ENCODE results near the gene MAP3K4. TPM values are rescaled to one million over a fixed set of nuclear protein-coding genes. Genes with fewer than 3 reads are reported as not detected.

MAP3K4 gene
- total RNA-seq, 1 experiment from 2014 or later, result 24.5 TPM

DNA sequence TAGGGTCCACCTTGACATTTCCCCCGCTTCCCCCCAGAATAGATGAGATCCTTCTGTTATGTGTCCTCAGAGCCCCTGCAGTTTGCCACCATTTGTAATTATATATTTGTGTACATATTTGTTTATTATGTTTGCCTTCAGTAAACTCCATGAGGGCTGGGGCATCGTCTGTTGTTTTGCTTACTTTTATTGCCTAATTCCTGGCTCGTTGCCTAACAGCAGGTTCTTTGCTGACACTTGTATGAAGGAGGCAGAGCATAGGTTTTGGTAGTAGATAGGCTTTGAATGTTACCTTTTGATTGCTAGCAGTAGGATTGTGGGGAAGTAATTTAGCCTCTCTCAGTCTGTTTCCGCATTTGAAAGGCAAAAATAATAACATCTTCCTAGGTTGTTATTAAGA lies 9.9 kb downstream of the MAP3K4 start:
- DNase-seq (ENCODE audit: low read depth), result no peak

- DNase-seq (ENCODE audit: low read depth), result no peak
Measured at GRCh38 chr6:161003336-161003735, 11.8 kb downstream of the MAP3K4 start.

DNA sequence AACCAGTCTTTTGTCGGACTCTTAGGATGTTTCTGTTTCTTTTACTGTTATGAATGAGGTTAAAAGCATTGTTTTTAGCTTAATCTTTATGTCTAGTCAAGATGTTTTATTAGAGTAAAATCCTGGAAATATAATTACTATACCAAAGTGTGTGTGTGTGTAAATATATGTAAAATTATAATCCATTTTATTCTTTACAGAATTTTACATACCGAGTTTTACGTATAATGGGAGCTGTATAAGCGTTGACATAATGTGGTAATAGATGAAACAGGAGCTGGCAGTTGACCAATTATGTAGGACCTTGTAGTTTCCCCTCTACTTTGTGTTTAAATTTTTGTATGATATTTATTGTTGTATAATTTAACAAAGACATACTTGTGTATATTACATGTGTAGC lies 16.7 kb downstream of the MAP3K4 start:
- no peak for DNase-seq (ENCODE audit: low read depth)

DNA sequence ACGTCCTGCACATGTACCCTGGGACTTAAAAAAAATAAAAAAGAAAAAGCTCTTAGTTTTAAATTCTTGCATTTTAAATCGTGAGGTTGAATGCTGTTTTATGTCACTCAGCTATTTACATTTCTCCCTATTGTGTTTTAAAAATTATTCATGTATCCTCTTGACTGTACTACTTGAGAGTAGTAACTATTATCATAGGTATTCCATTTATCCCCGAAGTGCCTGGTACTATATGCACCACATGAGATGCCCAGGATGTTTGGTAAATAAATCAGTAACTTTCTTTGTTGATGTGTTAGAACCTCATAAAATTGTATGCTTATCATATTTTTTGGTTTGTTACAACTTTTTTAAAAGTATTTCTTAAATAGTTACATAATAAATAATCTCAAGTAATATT lies 18.4 kb downstream of the MAP3K4 start:
- no peak for DNase-seq (ENCODE audit: low read depth)

GRCh38 chr6:161010418-161010817 lies 18.8 kb downstream of the MAP3K4 start:
- DNase-seq (ENCODE audit: low read depth), result no peak

DNA sequence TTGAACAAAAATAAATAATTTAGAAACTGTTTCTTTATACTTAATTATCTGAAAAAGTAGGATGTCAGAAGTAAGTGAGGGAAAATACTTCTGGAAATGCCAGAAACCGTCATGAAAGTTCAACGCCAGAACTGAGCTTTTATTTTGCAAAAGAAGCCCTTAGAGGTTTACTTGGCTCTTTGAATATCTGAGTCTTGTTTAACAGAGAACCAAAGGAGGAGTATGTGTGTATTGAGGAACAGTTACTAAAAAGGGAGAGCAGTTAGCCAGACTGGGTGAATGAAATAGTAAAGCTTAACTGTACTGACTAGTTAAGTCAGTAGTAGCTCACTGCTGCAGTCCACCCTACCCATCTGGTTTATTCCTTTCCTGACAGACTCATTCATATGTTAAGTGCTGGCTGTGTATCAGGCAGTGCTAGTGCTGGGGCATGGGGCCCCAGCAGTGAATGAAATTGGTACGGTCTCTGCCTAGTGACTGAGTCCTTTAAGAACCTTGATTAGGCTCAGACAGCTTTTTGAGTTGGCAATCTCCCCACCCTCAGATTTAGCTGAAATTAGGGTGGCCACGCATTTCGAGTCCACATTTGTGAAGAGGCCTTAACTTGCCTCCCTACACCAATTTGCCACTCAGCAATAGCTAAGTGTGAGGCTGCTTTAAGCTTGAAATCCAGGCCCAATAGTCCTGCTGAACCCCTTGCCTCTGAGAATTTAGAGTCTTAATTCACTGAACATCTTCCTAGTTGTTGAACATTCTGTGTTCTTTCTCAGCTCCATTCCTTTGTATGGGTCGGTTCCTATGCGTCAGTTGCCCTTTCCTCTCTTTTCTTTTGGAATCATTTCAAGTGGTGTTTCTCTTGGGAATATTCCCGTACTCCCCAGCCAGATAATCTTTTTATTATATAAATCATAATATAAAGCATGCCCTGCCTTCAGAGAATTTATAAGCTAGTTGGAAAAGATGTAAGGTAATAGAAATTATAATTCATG lies 20.2 kb downstream of the MAP3K4 start:
- no peak for DNase-seq (ENCODE audit: low read depth)

GRCh38 chr6:161013695-161014094 lies 22.1 kb downstream of the MAP3K4 start:
- no peak for DNase-seq (ENCODE audit: low read depth)

- no peak for DNase-seq (ENCODE audit: low read depth)
Measured at GRCh38 chr6:161017766-161018564, 26.4 kb downstream of the MAP3K4 start.

DNA sequence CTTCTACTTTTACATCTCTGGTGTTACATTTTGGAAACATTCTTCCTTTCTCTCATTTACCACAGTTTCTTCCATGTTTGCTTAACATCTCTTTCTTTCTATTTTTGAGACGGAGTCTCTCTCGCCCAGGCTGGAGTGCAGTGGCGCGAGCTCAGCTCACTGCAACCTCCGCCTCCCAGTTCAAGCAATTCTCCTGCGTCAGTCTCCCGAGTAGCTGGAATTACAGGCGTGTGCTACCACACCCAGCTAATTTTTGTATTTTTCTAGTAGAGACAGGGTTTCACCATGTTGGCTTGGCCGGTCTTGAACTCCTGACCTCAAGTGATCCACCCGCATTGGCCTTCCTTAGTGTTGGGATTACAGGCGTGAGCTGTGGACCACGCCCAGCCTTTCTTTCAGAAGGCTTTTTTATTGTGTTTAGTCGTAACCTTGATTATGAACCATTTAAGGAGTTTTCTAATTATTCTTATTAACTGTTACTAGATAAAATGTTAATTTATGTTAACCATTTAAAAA lies 27.8 kb downstream of the MAP3K4 start:
- DNase-seq (ENCODE audit: low read depth), result no peak

- no peak for DNase-seq (ENCODE audit: low read depth)
Measured at GRCh38 chr6:161021543-161021942, 30.0 kb downstream of the MAP3K4 start.

DNA sequence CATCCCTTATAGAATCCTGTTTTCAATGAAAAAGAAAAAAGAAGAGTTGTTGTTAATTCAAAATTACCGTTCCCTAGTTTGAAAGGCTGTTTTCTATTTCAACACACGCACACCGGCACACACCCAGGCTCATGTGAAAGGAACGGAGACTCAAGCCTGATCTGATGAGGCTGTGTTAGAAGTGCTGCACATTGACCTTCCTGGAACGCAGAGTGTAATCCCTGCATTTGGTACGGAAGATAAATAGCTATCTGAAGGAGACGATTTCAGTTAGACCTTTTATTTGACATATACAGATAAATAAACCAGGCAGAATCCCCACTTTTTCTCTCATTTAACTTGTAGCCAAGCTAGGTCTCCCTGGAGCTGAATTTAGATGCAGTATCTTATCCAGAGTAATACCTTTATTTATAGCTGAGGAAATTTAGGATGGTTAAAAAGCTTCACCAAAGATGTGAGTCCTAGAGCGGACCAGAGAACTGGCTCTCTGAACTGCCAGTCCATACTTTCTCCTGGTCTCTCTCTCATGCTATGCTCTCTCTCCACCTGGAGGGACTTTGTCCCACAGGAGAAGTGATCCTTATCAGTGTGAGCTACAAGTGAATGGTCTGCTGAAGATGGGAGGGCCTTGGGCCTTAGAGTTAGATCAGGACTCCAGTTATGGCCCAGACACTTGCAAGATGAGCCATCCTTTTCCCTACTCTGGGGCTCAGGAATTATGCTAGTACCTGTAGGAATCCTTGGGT lies 30.6 kb downstream of the MAP3K4 start:
- no peak for DNase-seq (ENCODE audit: low read depth)

- no peak for DNase-seq (ENCODE audit: low read depth)
Measured at GRCh38 chr6:161023316-161023715, 31.7 kb downstream of the MAP3K4 start.

GRCh38 chr6:161024364-161024920 lies 32.9 kb downstream of the MAP3K4 start:
- no peak for DNase-seq (ENCODE audit: low read depth)

GRCh38 chr6:161027385-161027784 lies 35.8 kb downstream of the MAP3K4 start:
- DNase-seq (ENCODE audit: low read depth), result no peak

DNA sequence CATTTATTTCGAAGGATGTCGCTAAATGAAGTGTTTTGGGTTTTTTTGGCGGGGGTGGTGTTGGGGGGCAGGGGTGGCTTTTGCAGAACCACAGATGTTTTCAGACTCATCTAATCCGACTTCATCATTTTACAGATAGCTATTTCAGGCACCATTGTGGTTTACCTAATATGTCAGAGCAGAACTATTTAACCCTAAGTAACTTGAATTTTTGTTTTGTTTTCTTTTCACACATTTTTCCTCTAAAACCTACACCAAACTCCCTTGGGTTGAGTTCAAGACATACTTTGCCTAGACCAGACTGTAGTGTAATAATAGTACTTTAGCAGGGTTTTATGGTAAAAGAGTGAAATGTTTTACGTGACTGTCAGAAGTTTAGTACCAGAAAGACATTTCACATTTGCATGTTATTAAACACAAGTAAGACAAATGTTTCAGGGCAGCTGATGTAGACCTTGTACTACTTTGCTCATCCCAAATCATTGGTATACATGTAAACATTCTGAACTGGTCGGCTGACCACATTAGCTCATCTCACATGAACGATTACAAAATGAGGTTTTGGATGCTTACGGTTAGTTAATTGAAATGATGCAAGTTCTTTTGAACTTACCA lies 37.7 kb downstream of the MAP3K4 start:
- no peak for DNase-seq (ENCODE audit: low read depth)

GRCh38 chr6:161031721-161032495 lies 40.3 kb downstream of the MAP3K4 start:
- peak; percentile 54 for DNase-seq (ENCODE audit: low read depth)

- DNase-seq (ENCODE audit: low read depth), result no peak
Measured at GRCh38 chr6:161033667-161034066, 42.1 kb downstream of the MAP3K4 start.

DNA sequence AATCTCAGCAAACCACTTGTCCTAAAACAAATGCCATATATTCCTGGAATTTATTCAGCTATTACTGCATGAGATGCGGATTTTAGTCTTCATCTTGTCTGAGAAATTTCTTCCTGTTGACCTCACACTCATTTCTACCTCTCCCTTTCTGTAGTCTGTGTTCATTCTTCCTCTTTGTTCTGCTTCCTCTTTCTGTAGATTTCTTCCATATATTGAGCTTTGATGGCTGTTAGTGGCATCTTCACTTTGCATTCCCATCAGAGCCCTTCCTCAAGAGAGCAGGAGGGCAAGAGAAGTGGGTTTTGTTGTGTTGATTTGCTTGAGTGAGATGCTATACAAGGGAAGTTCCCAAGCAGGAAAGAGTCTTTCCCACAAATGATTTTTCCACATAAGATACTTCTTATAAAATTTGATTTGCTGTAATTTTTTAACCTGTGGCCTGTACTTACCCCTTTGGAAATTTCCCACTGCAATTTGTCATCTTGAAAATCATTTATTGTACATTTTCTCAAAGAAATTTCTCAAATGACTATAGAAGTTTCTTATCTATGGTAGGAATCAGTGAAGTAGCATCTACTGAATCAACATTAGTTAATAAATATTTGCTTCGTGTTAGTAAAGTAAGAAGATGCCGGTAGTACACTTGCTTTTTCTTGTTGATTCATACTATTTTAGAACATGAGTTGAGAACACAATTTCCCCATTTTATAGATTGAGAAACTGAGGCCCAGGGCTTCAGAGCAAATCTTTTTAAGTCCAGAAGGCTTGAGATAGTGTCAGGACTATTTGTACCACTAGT lies 43.8 kb downstream of the MAP3K4 start:
- no peak for DNase-seq (ENCODE audit: low read depth)

GRCh38 chr6:161035981-161036263 lies 44.4 kb downstream of the MAP3K4 start:
- DNase-seq (ENCODE audit: low read depth), result no peak

All from HT1080 (cell line).